GM21390 (cell line): Measurements from ENCODE around the gene STXBP4.

Experiments used
- ATAC-seq: cut with Tn5 transposase; IDR thresholded peaks from one replicate; pipeline ENCODE4 v1.9.1; 2021; ENCODE audit not compliant: unreplicated experiment

Gene STXBP4

DNA sequence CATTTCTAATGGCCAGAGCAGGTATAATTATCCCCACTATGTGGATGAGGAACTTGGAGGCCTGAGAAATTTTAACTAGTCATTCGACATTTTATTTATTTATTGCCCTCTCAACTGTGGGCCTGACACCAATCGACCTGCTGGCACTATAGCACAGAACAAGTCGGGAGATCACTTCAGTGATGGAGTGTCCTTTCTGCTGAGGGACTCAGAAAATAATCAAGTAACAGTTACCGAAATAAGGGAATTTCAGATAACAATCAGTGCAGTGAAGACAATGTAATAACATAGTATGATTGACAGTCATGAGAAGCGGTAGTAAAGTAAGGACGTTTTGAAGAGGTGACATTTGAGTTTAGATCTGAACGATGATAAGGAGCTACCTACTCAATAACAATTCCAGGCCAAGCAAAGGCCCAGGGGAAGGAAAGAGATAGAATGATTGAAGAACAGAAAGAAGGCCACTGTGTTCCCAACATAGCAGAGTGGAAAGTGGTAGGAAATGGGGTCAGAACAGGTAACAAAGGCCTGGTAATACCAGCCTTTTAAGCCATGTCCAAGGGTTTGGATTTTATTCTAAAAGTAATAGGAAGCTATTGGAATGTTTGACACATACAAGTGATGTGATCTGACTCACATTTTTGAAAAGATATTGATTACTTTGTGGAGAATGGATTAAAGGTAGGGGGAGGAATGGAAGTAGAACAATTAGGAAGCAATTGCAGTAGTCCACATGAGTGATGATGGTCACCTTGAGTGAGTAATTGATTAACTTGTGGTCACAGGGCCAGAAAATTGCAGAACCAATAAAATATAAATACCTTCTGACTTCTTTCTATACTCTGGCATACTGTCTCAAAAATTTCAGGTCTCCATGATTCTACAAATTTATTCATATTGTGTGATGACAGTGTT lies 1.4 kb downstream of the STXBP4 start:
- ATAC-seq = no peak

DNA sequence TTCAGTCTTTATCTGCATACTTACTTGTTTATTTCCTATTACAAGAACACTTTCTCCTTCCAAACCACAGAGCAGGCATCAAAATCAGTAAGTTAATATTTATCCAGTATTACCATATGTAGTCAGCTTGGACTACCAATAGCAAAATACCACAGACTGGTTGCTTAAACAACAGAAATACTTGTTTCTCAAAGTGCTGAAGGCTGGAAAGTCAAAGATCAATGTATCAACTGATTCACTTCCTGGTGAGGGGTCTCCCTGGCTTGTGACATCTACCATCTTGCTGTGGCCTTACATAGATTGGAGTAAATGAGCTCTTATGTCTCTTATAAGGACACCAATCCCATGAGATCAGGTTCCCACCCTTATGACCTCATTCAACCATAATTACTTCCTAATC lies 2.6 kb downstream of the STXBP4 start:
- no peak for ATAC-seq

GRCh38 chr17:54971901-54972300 lies 3.3 kb downstream of the STXBP4 start:
- ATAC-seq = no peak

DNA sequence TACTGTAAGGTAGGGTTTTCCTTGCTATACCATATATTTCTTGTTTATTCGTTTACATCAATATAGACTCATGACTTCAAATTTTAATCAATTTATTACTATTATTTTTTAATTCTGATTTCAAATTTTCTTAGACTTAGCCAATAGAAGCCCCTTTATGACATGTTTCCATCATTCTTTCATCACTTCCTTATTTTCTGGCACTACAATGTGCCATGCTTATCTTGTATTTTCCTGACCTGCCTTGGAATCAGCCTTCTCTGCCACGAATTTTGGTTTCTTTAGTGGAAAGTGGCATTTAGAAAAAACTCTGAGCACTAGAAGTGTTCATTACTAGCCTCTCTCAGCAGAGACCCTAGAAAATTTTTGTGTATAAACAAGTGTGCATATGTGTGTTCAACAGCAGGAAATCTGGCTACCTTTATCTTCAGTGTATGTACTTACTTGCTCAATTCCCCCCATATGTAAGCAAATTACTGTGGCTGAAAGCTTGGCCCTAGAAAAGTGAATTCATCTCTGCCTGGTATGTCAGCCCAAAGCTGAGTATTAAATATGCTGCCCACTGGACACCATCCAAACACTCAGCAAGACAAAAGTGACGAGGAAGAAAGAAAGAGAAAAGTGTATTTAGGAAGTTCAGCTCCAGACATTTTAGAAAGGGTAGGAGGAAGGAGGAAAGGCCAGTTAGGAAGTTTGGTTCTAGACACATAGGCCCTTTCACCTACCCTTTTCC lies 4.0 kb downstream of the STXBP4 start:
- no peak for ATAC-seq

DNA sequence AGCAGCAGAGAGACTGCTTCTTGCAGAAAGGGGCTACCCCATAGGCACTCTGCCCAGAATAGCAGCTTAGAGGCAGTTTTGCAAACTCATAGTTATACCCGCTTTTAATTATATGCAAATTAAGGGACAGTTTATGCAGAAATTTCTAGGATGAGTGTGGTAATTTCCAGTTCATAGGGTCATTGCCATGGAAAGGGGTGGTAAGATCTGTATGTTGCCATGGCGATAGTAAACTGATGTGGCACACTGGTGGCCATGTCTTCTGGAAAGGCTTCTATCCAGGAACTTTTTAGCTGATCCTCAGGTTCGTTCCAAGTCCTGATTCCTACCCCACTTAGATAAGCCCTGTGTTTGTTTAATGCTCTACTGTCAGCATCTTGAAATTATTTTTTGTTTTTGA lies 6.2 kb downstream of the STXBP4 start:
- ATAC-seq = no peak

DNA sequence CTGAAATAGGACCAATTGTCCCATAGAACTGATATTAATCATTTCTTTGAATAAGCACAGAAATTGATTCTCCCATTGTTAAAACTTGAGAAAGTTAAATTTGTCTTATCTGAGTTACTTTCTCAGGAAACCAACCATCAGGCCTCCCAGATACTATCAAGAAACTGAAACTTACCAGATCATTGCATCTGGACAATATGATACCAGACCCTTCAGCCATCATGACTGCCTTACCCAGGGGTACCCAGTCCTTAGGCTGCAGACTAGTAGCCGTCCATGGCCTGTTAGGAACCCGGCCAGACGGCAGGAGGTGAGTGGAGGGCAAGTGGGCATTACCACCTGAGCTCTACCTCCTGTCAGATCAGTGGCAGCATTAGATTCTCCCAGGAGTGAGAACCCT lies 7.8 kb downstream of the STXBP4 start:
- no peak for ATAC-seq

- ATAC-seq = no peak
Observed at GRCh38 chr17:54977744-54978143, 9.2 kb downstream of the STXBP4 start.

GRCh38 chr17:54979657-54980056 lies 11.1 kb downstream of the STXBP4 start:
- no peak for ATAC-seq

DNA sequence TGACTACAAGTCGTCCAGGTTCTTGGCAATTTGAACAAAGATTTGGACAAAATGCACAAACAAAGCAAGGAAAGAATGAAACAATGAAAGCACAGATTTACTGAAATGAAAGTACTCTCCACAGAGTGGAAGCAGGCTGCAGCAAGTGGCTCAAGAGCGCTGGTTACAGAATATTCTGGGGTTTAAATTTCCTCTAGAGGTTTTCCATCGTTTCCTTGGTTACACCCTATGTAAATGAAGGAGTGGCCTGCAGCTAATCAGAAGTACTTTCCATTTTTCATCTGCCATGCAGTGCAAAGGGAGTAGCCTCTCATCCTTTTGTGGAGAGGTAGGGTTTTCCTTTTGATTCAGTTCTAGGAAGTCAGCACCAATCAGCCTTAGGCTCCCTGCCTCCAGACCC lies 11.8 kb downstream of the STXBP4 start:
- no peak for ATAC-seq

DNA sequence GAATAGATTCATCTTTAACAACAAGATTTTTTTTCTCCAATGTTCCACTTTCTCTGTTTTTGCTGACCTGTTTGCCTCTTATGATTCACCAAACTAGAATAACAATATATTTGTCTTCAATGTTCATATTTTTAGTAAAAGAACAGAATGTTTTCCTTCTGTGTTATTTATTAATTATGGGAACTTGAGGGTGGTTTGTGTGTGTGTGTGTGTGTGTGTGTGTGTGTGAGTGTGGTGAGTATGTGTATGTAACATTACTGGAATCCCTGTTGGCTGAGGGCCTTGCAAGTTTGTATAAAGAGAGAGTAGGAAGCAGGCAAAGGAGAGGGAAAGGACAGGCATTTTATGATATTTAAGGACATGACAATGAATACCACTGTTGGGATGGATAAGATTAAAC lies 13.8 kb downstream of the STXBP4 start:
- no peak for ATAC-seq

DNA sequence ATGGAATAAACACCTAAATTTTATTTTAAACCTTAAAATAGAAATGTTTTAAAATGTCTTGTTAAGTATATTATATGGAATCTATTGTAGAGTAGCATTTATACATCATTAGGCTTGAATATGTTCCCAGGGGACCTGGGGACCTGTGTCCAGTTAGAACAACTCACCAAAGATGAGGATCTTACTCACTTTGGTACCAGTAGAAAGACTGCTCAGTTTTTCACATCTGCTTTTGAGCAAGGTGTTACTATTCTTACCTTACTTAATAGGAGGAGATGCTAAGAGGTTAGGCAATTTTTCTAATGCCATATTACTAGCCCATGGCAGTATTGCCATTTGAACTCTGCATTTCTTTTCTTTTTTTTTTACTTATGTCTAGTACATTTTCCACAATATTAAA lies 14.7 kb downstream of the STXBP4 start:
- ATAC-seq = no peak

DNA sequence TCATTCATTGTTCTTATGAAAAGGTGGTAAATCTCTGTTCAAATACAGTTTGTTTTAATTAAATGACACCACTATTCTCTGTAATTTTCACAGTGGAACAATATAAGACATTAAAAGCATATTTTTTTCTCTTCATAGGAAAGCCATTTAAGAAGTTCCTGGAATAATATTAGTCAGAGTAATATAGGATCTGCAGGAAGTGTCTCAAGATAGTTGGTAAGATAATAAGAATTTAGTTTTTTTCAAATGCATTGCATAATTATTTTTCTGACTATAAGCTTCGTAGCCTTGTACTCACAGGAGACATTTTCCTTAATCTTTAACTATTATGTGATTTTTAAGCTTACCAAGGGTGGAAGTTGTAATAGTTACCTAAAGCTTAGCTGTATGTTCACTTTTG lies 16.9 kb downstream of the STXBP4 start:
- ATAC-seq = no peak

- ATAC-seq = no peak
Observed at GRCh38 chr17:54990118-54990517, 21.6 kb downstream of the STXBP4 start.

DNA sequence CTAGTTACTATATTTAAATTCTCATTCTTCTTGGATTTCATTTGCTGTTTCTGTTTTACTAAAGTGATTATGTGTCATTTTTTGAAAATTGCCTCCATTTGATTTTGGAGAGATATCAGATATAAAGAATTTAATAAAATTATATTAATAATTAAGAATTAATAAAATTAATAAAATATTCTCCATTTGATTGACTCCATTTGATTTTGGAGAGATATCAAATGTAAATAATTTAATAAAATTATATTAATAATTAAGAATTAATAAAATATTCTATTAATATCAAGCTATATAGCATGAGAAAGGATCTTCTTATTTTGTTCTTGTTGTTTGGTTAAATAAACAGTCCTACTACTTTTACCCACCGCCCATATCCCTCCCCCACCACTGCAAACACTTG lies 23.0 kb downstream of the STXBP4 start:
- no peak for ATAC-seq

GRCh38 chr17:54992797-54993639 lies 24.5 kb downstream of the STXBP4 start:
- ATAC-seq = peak; percentile 79

DNA sequence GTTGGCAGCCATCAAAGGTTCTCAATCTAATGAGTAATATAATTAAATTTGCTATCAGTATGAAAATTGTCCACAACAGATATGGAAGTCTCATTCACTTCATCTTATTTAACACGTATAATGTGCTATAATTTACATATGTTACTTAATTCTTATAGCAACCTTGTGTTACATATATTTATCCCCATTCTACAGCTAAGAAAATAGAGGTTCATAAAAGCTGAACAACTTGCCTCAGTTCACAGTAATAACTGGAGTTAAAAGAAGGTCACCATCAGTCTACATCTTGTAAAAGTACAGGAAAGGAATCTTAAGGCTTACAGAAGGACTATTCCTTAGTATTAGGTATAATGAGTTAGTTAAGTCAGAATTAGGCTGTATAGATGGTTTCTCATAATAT lies 27.9 kb downstream of the STXBP4 start:
- no peak for ATAC-seq

DNA sequence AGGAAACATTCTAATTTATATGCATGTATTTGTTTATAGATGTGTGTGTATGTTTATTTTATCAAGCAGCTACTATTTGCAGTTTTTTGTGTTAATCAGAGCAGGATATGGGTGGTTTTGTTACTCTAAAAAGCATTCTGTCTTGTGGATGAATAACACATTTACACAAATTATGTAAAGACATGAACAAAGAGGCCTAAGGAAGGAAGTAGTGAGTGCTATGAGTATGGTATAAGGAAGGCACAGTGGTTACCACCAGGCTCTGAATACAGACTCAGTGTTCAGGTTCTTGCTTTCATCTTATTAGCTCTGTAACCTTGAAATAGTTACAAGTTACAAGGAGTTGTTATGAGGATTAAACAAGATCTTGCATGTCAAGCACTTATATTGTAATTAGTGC lies 33.9 kb downstream of the STXBP4 start:
- ATAC-seq = no peak

DNA sequence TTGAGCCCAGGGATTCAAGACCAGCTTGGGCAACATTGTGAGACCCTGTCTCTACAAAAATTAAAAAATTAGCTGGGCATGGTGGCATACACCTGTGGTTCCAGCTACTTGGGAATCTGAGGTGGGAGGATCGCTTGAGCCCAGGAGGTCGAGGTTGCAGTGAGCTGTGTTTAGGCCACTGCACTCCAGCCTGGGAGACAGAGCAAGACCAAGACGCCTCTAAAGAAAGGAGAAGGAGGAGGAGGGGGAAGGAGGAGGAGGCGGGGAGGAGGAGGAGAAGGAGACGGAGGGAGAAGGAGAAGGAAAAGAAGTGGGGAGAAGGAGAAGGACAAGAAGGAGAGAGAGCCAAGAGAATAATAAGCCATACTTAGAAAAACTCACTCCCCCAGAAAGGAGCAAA lies 35.9 kb downstream of the STXBP4 start:
- ATAC-seq = no peak

GRCh38 chr17:55005520-55005919 lies 37.0 kb downstream of the STXBP4 start:
- no peak for ATAC-seq

- ATAC-seq = no peak
Observed at GRCh38 chr17:55023626-55024025, 55.1 kb downstream of the STXBP4 start.

DNA sequence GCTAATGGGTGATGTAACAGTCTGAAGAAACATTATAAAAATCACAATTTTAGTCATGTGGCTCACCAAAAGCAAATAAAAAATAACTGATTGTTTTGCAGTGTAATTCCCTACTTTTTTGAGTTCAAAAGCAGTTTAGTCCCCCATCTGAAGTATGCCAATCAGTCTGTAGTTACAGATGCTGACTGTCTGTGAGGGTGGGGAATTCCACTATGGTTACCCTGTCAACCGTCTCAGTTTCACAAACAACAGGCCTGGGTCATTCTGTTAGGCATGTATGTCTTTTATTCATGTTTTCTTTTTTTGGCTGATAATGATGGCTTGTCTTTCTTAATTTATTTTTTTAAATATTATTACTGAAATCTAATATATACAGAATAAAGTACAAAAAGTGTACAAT lies 69.3 kb downstream of the STXBP4 start:
- ATAC-seq = peak; percentile 83
